ENCODE data around the gene PARD3B. TPM values are rescaled to one million over a fixed set of nuclear protein-coding genes. Genes with fewer than 3 reads are reported as not detected.
"Not testable (repeated sequence)": the region's sequence is repeated elsewhere in the genome, so short reads cannot be mapped to it uniquely, and the experiment has no call there.

The PARD3B gene
- total RNA-seq, 2 donors from 2014 or later = 15.0 to 17.8 TPM

DNA sequence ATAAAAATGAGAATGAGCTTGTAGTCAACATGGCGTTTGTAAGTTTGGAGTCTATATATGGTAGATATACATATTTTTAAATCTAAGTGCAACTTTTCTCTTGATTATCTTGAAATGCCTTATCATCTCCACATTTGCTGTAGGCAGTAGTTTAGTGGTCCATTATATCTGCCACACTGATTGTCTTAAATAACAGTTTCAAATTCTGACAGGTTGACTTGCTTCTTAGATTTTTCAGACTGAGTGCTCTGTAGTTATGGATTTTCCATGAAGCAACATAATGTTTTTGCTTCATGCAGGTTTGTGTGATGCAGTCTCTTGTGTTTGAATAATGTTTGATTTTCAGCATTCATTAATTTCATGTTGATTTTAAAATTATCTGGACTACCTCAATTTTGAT, 12.3 kb downstream of the PARD3B start:
- ATAC-seq (no peak), DNase-seq (no peak)
- intact Hi-C loops (cut with DNase I) = no loop called here
- Histone ChIP-seq H3K36me3 (replicated peaks in 1 of 2; ENCODE audit: insufficient read depth in 1 of 2, low read depth in 2 of 2) (no peaks in the 10 kb centered on the region), H3K4me3 (no peak overlapping the region), H3K9me3 (no peaks in the 10 kb centered on the region), H3K27me3 (no peaks in the 10 kb centered on the region), H3K4me1 (no peaks in the 10 kb centered on the region), H3K27ac (no peak overlapping the region)
- WGBS, 2 donors = 93 to 96% methylated on average over 1 of the region's 1 CpG
- TF ChIP-seq POLR2A (IDR thresholded peaks at IDR 0.05) = no peak
- TF ChIP-seq, protein P1, sequence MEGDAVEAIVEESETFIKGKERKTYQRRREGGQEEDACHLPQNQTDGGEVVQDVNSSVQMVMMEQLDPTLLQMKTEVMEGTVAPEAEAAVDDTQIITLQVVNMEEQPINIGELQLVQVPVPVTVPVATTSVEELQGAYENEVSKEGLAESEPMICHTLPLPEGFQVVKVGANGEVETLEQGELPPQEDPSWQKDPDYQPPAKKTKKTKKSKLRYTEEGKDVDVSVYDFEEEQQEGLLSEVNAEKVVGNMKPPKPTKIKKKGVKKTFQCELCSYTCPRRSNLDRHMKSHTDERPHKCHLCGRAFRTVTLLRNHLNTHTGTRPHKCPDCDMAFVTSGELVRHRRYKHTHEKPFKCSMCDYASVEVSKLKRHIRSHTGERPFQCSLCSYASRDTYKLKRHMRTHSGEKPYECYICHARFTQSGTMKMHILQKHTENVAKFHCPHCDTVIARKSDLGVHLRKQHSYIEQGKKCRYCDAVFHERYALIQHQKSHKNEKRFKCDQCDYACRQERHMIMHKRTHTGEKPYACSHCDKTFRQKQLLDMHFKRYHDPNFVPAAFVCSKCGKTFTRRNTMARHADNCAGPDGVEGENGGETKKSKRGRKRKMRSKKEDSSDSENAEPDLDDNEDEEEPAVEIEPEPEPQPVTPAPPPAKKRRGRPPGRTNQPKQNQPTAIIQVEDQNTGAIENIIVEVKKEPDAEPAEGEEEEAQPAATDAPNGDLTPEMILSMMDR (IDR thresholded peaks at IDR 0.05) = no peak

DNA sequence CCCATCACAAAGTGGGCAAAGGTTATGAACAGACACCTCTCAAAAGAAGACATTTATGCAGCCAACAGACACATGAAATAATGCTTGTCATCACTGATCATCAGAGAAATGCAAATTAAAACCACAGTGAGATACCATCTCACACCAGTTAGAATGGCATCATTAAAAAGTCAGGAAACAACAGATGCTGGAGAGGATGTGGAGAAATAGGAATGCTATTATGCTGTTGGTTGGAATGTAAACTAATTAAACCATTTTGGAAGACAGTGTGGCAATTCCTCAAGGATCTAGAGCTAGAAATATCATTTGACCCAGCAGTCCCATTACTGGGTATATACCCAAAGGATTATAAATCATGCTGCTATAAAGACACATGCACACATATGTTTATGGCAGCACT, 14.1 kb downstream of the PARD3B start:
- H3K4me3 ChIP-seq; H3K27me3 ChIP-seq; DNase-seq; H3K36me3 ChIP-seq (replicated peaks in 1 of 2; ENCODE audit: insufficient read depth in 1 of 2, low read depth in 2 of 2); ATAC-seq; intact Hi-C loops (cut with DNase I); H3K9me3 ChIP-seq; H3K27ac ChIP-seq; H3K4me1 ChIP-seq: not testable (repeated sequence)

DNA sequence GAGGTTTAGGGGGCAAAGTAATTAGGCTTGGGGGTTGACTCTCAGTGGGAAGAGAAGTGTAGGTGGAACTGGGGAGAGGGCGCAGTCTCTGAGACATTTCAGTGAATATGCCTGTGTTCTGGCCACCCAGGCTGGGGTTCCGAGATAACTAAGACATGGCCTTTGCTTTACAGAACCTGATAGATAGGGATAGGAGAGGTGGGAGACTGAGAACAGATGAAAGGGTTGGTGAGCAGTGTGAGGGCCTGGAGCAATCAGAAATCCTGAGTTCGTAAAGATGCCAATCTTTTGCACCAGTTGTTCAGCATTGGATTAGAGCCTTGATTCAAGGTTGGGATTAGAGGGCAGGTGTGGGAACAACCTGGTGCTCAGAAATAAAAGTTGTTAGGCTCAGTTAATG, 15.6 kb downstream of the PARD3B start:
- DNase-seq (no peak), ATAC-seq (no peak)
- Histone ChIP-seq H3K9me3 (no peaks in the 10 kb centered on the region), H3K4me3 (no peak overlapping the region), H3K27ac (no peak overlapping the region), H3K4me1 (no peaks in the 10 kb centered on the region), H3K27me3 (no peaks in the 10 kb centered on the region), H3K36me3 (replicated peaks in 1 of 2; ENCODE audit: insufficient read depth in 1 of 2, low read depth in 2 of 2) (no peaks in the 10 kb centered on the region)
- TF ChIP-seq POLR2A (IDR thresholded peaks at IDR 0.05) = no peak
- TF ChIP-seq, protein P1 (IDR thresholded peaks at IDR 0.05) = no peak
- 92 to 95% methylated on average over 3 of the region's 3 CpGs for WGBS, 2 donors
- intact Hi-C loops (cut with DNase I) = no loop called here

DNA sequence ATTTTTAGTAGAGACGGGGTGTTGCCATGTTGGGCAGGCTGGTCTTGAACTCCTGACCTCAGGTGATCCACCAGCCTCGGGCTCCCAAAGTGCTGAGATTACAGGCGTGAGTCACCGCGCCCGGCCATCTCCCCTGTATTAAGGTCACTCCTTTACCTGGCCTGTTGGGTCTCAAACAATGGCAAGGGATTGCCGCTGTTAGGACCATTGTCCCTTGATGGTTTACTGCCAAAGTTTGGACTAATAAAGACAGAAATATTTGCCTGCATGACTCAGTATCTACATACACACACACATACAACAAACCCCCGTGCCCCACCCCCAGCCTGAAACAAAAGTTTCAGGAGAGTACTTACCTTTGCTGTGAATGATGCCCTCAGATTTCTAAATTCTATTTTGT, 16.5 kb downstream of the PARD3B start:
- WGBS, 2 donors = 85 to 91% methylated on average over 2 to 8 of the region's 8 CpGs

DNA sequence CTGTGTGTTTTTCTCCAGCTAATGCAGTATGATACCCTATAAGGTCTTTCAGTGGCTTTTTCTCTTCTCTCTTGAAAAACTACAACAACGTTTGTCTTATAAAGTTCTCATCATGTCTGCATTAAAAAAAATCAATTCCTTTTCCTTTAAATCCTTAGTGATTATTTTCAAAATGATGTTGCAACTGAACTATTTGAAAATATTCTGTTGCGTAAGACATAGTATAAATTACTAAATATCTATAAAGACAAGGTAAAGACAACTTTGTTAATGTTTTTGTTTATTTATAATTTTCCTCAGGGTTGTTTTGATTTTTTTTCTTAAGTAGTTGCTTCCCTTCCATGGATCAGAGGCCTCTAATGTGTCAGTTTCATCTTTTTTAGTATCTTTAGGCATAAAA, 21.2 kb downstream of the PARD3B start:
- Histone ChIP-seq H3K36me3 (replicated peaks in 1 of 2; ENCODE audit: insufficient read depth in 1 of 2, low read depth in 2 of 2) (no peaks in the 10 kb centered on the region), H3K9me3 (no peaks in the 10 kb centered on the region), H3K27me3 (no peaks in the 10 kb centered on the region), H3K4me3 (no peak overlapping the region), H3K4me1 (no peaks in the 10 kb centered on the region), H3K27ac (no peak overlapping the region)
- intact Hi-C loops (cut with DNase I) = no loop called here
- no peak for TF ChIP-seq POLR2A (IDR thresholded peaks at IDR 0.05)
- TF ChIP-seq, protein P1 (IDR thresholded peaks at IDR 0.05) = no peak
- 62 to 67% methylated on average over 2 of the region's 2 CpGs for WGBS, 2 donors
- no peak for DNase-seq
- ATAC-seq = no peak

More for the DNA sequence above, 16.5 kb downstream of the PARD3B start:
- Histone ChIP-seq H3K4me3 (no peak overlapping the region), H3K27ac (no peak overlapping the region), H3K36me3 (replicated peaks in 1 of 2; ENCODE audit: insufficient read depth in 1 of 2, low read depth in 2 of 2) (no peaks in the 10 kb centered on the region), H3K4me1 (no peaks in the 10 kb centered on the region), H3K9me3 (no peaks in the 10 kb centered on the region), H3K27me3 (no peaks in the 10 kb centered on the region)
- intact Hi-C loops (cut with DNase I) = no loop called here
- no peak for TF ChIP-seq POLR2A (IDR thresholded peaks at IDR 0.05)
- TF ChIP-seq, protein P1 (IDR thresholded peaks at IDR 0.05) = no peak
- DNase-seq (no peak), ATAC-seq (no peak)
